ENCODE results near the gene MRPL55. TPM values are rescaled to one million over a fixed set of nuclear protein-coding genes. Genes with fewer than 3 reads are reported as not detected.

Gene MRPL55
- total RNA-seq, 1 experiment from 2014 or later: 57.1 TPM

Small RNA genes within 50 kb of the gene (microRNA-seq; reads per million reads assigned to microRNA genes)
- gene MIR3620 (ENCODE audit: borderline number of aligned reads): not detected

Other genes with a start within 250 kb of the MRPL55 start
- gene WNT9A, start 161.4 kb downstream of the MRPL55 start, total RNA-seq (2021; ENCODE audit: unreplicated experiment): 5.6 TPM
- 3.7 TPM for gene WNT3A, start 102.3 kb downstream of the MRPL55 start, total RNA-seq (2021; ENCODE audit: unreplicated experiment)
- gene ARF1, start 26.6 kb downstream of the MRPL55 start, total RNA-seq (2021; ENCODE audit: unreplicated experiment): 394 TPM
- 26.1 TPM for gene C1orf35, start 6.0 kb downstream of the MRPL55 start, total RNA-seq (2021; ENCODE audit: unreplicated experiment)
- gene GUK1, start 31.0 kb upstream of the MRPL55 start, total RNA-seq (2021; ENCODE audit: unreplicated experiment): 145 TPM
- 0.76 TPM for gene GJC2, start 40.6 kb upstream of the MRPL55 start, total RNA-seq (2021; ENCODE audit: unreplicated experiment)
- gene IBA57, start 56.5 kb upstream of the MRPL55 start, total RNA-seq (2021; ENCODE audit: unreplicated experiment): 11.6 TPM
- gene OBSCN, start 98.7 kb upstream of the MRPL55 start, total RNA-seq (2021; ENCODE audit: unreplicated experiment): 16.6 TPM

All from HCT116 (cell line).